Measurements from ENCODE around the gene PAK5. TPM values are rescaled to one million over a fixed set of nuclear protein-coding genes. Genes with fewer than 3 reads are reported as not detected.

Gene PAK5
- total RNA-seq, 4 donors from 2014 or later, result not detected

- no peak for DNase-seq
- Histone ChIP-seq H3K4me3 (no peak overlapping the region), H3K9me3 (no peaks in the 10 kb centered on the region), H3K36me3 (no peaks in the 10 kb centered on the region), H3K27me3 (peaks cover 0 to 9% of the 10 kb centered on the region in 2 donors), H3K4me1 (no peaks in the 10 kb centered on the region), H3K27ac (no peak overlapping the region)
- TF ChIP-seq POLR2A (IDR thresholded peaks at IDR 0.05) (no peak), CTCF (IDR thresholded peaks at IDR 0.05) (no peak)
Measured at GRCh38 chr20:9503526-9504245, 335.2 kb downstream of the PAK5 start.

DNA sequence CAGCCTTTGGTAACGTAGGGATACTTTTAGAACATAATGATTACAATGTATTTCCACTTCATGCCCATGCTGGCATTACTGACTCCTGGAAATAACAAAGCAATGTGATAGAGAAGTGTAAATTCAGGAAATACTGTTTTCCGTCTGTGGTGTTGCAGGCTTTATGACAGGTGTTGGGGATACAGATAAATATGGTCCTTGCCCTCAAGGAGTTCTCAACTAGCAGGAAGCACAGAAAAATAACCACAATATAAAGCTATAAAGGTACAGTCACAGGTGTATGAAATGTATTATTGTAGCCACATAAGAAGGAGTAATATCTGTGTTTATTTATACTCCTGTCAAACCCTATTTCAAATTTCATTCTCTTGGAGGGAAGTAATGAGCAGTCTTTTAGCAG is 337.4 kb downstream of the PAK5 start:
- TF ChIP-seq CTCF (IDR thresholded peaks at IDR 0.05), result no peak
- TF ChIP-seq POLR2A (IDR thresholded peaks at IDR 0.05), result no peak
- Histone ChIP-seq H3K4me1 (no peaks in the 10 kb centered on the region), H3K27ac (no peak overlapping the region), H3K27me3 (no peaks in the 10 kb centered on the region), H3K9me3 (no peaks in the 10 kb centered on the region), H3K36me3 (no peaks in the 10 kb centered on the region), H3K4me3 (no peak overlapping the region)
- DNase-seq, result no peak

DNA sequence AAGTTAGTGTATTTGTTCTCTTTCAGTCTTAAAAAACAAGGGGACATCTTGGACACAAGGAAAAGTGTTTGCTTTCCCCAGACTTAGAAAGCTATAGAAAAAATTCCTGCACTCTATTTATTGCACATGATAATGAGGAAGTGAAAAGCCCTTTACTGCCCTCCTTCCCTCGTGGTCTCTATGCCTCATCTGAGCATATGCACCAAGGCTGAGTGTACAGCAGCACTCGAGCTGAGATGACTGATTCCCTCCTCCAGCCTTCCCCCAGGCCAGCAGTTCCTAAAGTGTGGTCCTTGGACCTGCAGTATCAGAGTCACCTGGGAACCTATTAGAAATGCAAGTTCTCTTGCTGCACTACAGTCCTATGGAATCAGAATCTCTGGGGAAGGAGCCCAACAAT is 338.8 kb downstream of the PAK5 start:
- no peak overlapping the region for H3K27ac ChIP-seq
- no peaks in the 10 kb centered on the region for H3K4me1 ChIP-seq
- TF ChIP-seq CTCF (IDR thresholded peaks at IDR 0.05) (no peak), POLR2A (IDR thresholded peaks at IDR 0.05) (no peak)
- H3K4me3 ChIP-seq, result no peak overlapping the region
- no peak for DNase-seq
- H3K9me3 ChIP-seq, result no peaks in the 10 kb centered on the region
- H3K36me3 ChIP-seq, result no peaks in the 10 kb centered on the region
- no peaks in the 10 kb centered on the region for H3K27me3 ChIP-seq

GRCh38 chr20:9499126-9499899 is 339.6 kb downstream of the PAK5 start:
- no peak overlapping the region for H3K4me3 ChIP-seq
- no peaks in the 10 kb centered on the region for H3K9me3 ChIP-seq
- H3K27ac ChIP-seq, result no peak overlapping the region
- no peaks in the 10 kb centered on the region for H3K27me3 ChIP-seq
- TF ChIP-seq CTCF (IDR thresholded peaks at IDR 0.05), result no peak
- TF ChIP-seq POLR2A (IDR thresholded peaks at IDR 0.05), result no peak
- DNase-seq, result no peak
- H3K4me1 ChIP-seq, result no peaks in the 10 kb centered on the region
- no peaks in the 10 kb centered on the region for H3K36me3 ChIP-seq

DNA sequence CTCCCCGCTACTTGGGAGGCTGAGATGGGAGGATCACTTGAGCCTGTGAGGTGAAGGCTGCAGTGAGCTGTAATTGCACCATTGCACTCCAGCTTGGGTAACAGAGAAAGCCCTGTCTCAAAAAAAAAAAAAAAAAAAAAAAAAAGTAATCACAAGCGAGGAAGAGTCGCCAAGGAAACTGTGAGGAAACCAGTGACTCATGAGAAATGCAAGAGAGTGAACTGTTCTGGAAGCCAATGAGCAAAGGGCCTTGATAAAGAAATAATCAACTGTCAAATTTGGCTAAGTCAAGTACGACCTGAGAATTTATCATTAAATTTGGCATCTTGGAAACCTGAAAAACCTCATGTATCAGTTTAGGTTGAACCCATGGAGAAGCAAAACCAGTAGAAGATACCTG is 340.6 kb downstream of the PAK5 start:
- no peak for TF ChIP-seq POLR2A (IDR thresholded peaks at IDR 0.05)
- no peak for TF ChIP-seq CTCF (IDR thresholded peaks at IDR 0.05)
- H3K4me1 ChIP-seq, result no peaks in the 10 kb centered on the region
- no peak overlapping the region for H3K27ac ChIP-seq
- no peaks in the 10 kb centered on the region for H3K9me3 ChIP-seq
- H3K27me3 ChIP-seq, result no peaks in the 10 kb centered on the region
- no peak for DNase-seq
- no peak overlapping the region for H3K4me3 ChIP-seq
- no peaks in the 10 kb centered on the region for H3K36me3 ChIP-seq

Measured in Peyer's patch (tissue), 4 donors.